ENCODE data around the gene JPH2.
A peak's percentile ranks its signal among the peaks of the same experiment; 100 is the strongest.

JPH2 gene

GRCh38 chr20:44099832-44100231, 87.2 kb downstream of the JPH2 start:
- DNase-seq (ENCODE audit: low spot score) = no peak

GRCh38 chr20:44098657-44099056, 88.3 kb downstream of the JPH2 start:
- no peak for DNase-seq (ENCODE audit: low spot score)

- DNase-seq (ENCODE audit: low spot score) = no peak
Observed at GRCh38 chr20:44098256-44098630, 88.7 kb downstream of the JPH2 start.

- no peak for DNase-seq (ENCODE audit: low spot score)
Observed at GRCh38 chr20:44097521-44098255, 89.3 kb downstream of the JPH2 start.

- no peak for DNase-seq (ENCODE audit: low spot score)
Observed at GRCh38 chr20:44095831-44096230, 91.2 kb downstream of the JPH2 start.

- DNase-seq (ENCODE audit: low spot score) = no peak
Observed at GRCh38 chr20:44093249-44093582, 93.8 kb downstream of the JPH2 start.

- DNase-seq (ENCODE audit: low spot score) = peak; percentile 21
Observed at GRCh38 chr20:44092551-44093248, 94.3 kb downstream of the JPH2 start.

GRCh38 chr20:44091026-44091425, 96.0 kb downstream of the JPH2 start:
- DNase-seq (ENCODE audit: low spot score) = no peak

GRCh38 chr20:44089987-44090674, 96.9 kb downstream of the JPH2 start:
- DNase-seq (ENCODE audit: low spot score) = no peak

- no peak for DNase-seq (ENCODE audit: low spot score)
Observed at GRCh38 chr20:44087857-44088120, 99.2 kb downstream of the JPH2 start.

GRCh38 chr20:44087051-44087856, 99.7 kb downstream of the JPH2 start:
- no peak for DNase-seq (ENCODE audit: low spot score)

GRCh38 chr20:44085616-44086434, 101.2 kb downstream of the JPH2 start:
- no peak for DNase-seq (ENCODE audit: low spot score)

- DNase-seq (ENCODE audit: low spot score) = no peak
Observed at GRCh38 chr20:44084891-44085290, 102.1 kb downstream of the JPH2 start.

- DNase-seq (ENCODE audit: low spot score) = no peak
Observed at GRCh38 chr20:44084439-44084838, 102.5 kb downstream of the JPH2 start.

- DNase-seq (ENCODE audit: low spot score) = peak; percentile 11
Observed at GRCh38 chr20:44083220-44083933, 103.6 kb downstream of the JPH2 start.

- no peak for DNase-seq (ENCODE audit: low spot score)
Observed at GRCh38 chr20:44081888-44082287, 105.1 kb downstream of the JPH2 start.

- no peak for DNase-seq (ENCODE audit: low spot score)
Observed at GRCh38 chr20:44081476-44081875, 105.5 kb downstream of the JPH2 start.

- DNase-seq (ENCODE audit: low spot score) = peak; percentile 85
Observed at GRCh38 chr20:44080646-44081267, 106.2 kb downstream of the JPH2 start.

- DNase-seq (ENCODE audit: low spot score) = no peak
Observed at GRCh38 chr20:44080064-44080463, 106.9 kb downstream of the JPH2 start.

GRCh38 chr20:44079291-44079690, 107.7 kb downstream of the JPH2 start:
- no peak for DNase-seq (ENCODE audit: low spot score)

GRCh38 chr20:44075950-44076232, 111.1 kb downstream of the JPH2 start:
- DNase-seq (ENCODE audit: low spot score) = no peak
